Measurements from ENCODE around the gene MAP3K6. TPM values are rescaled to one million over a fixed set of nuclear protein-coding genes. Genes with fewer than 3 reads are reported as not detected.

MAP3K6 gene
- total and polyA plus RNA-seq, 2 of the 13 experiments (the other 11 are each of a cell fraction or from before 2014, with no cell fraction given), result 2.7 to 3.2 TPM

GRCh38 chr1:27342391-27342777 lies 24.4 kb downstream of the MAP3K6 start:
- BruUV-seq (replicated peaks), result TSS peak; percentile 95
- ATAC-seq (peak; percentile 52), FAIRE-seq (no peak), DNase-seq (ENCODE audit: low spot score) (no peak)
- CTCF ChIA-PET (ENCODE audit: low intra/inter-chr PET ratio, low total read pairs), result no interaction called here
- peak overlapping the region; percentile 72 for H3K9ac ChIP-seq (ENCODE audit: insufficient read depth, low read depth, low read length)
- in situ Hi-C loops (cut with HindIII; ENCODE audit: extremely low pct_ligation_motif_present, low pct_unique_long_range_greater_than_20kb), result no loop called here
- POLR2A ChIA-PET, result interaction anchor here (1.5 to 3.2 kb wide), 5 partner anchors 10 to 23 kb away, joined by 3 to 36 read pairs (median 12); partner anchors contain the start of gene MAP3K6
- H3K27me3 ChIP-seq (ENCODE audit: control insufficient read depth in 1 of 2, insufficient read depth in 2 of 2, low read length in 2 of 2), result no peaks in the 10 kb centered on the region; a peak in 1 of 5 replicates
- no peaks in the 10 kb centered on the region for H3K9me3 ChIP-seq (ENCODE audit: low read length)
- H3K4me3 ChIP-seq (replicated peaks in 1 of 3; ENCODE audit: insufficient read depth in 1 of 3, low read depth in 2 of 3, low read length in 3 of 3), result peak overlapping the region; percentile 65 to 84 (median 79)
- peaks cover 20% of the 10 kb centered on the region for H3K4me1 ChIP-seq (ENCODE audit: insufficient read depth, low read length)
- H3K4me2 ChIP-seq (ENCODE audit: low read depth, low read length), result peak overlapping the region; percentile 99
- 0% methylated on average over 3 of the region's 8 CpGs for WGBS (ENCODE audit: low lambda C conversion rate)
- H3K79me2 ChIP-seq (ENCODE audit: insufficient read depth, low read length), result no peaks in the 10 kb centered on the region
- H3K36me3 ChIP-seq (replicated peaks in 1 of 2; ENCODE audit: control insufficient read depth in 1 of 2, insufficient read depth in 2 of 2, low read length in 2 of 2), result no peaks in the 10 kb centered on the region
- no peaks in the 10 kb centered on the region for H4K20me1 ChIP-seq (ENCODE audit: insufficient read depth, low read length)
- 0 out of 2 replicates have a peak, but pooled peaks have one; percentile 7 for TF ChIP-seq CHCHD3 (CRISPR knock-in tag; IDR thresholded peaks at IDR 0.05)
- TF ChIP-seq JUN (CRISPR knock-in tag; IDR thresholded peaks at IDR 0.05), result 0 out of 2 replicates have a peak, but pooled peaks have one; percentile 6
- TF ChIP-seq ZNF510 (CRISPR knock-in tag; IDR thresholded peaks at IDR 0.05; ENCODE audit: low read depth), result peak; percentile 32; the same call in 1 of the 2 replicates
- 0 out of 2 replicates have a peak, but pooled peaks have one; percentile 19 for TF ChIP-seq ZNF343 (CRISPR knock-in tag; IDR thresholded peaks at IDR 0.05)
- no peak for TF ChIP-seq SAFB2 (CRISPR knock-in tag; IDR thresholded peaks at IDR 0.05; ENCODE audit: borderline replicate concordance, low read depth)
- 0 out of 2 replicates have a peak, but pooled peaks have one; percentile 7 for TF ChIP-seq SALL2 (CRISPR knock-in tag; IDR thresholded peaks at IDR 0.05)
- TF ChIP-seq SSRP1 (CRISPR knock-in tag; IDR thresholded peaks at IDR 0.05), result 0 out of 2 replicates have a peak, but pooled peaks have one; percentile 71
- no peak for TF ChIP-seq ZNF441 (CRISPR knock-in tag; IDR thresholded peaks at IDR 0.05; ENCODE audit: borderline replicate concordance)
- 0 out of 2 replicates have a peak, but pooled peaks have one; percentile 18 for TF ChIP-seq ZNF761 (CRISPR knock-in tag; conservative IDR thresholded peaks at IDR 0.05)
- peak; percentile 11; the same call in 1 of the 2 replicates for TF ChIP-seq ZFX (CRISPR knock-in tag; IDR thresholded peaks at IDR 0.05; ENCODE audit: low read depth)
- no peak for TF ChIP-seq DRAP1 (CRISPR knock-in tag; IDR thresholded peaks at IDR 0.05)
- TF ChIP-seq FOXA1 (IDR thresholded peaks at IDR 0.05), result no peak
- TF ChIP-seq FOXA1 (CRISPR knock-in tag; IDR thresholded peaks at IDR 0.05), result 0 out of 2 replicates have a peak, but pooled peaks have one; percentile 5
- TF ChIP-seq FOXC1 (CRISPR knock-in tag; IDR thresholded peaks at IDR 0.05; ENCODE audit: borderline replicate concordance), result peak; percentile 22; the same call in 1 of the 2 replicates
- H2AFZ ChIP-seq (ENCODE audit: low read length), result no peak overlapping the region
- H3K27ac ChIP-seq (ENCODE audit: extremely low read length, insufficient read depth, low read length), result peak overlapping the region; percentile 54
- intact Hi-C loops (cut with micrococcal nuclease; ENCODE audit: unreplicated experiment), result no loop called here
